NCI-H1436 treated with DMSO at 0.1 percent for 48 hours (cell line): ENCODE measurements around the gene MTMR12.

Experiments used
- DNase-seq: peaks from one replicate; lab custom pipeline; 2025; lab: John Stamatoyannopoulos, UW

Gene MTMR12

DNA sequence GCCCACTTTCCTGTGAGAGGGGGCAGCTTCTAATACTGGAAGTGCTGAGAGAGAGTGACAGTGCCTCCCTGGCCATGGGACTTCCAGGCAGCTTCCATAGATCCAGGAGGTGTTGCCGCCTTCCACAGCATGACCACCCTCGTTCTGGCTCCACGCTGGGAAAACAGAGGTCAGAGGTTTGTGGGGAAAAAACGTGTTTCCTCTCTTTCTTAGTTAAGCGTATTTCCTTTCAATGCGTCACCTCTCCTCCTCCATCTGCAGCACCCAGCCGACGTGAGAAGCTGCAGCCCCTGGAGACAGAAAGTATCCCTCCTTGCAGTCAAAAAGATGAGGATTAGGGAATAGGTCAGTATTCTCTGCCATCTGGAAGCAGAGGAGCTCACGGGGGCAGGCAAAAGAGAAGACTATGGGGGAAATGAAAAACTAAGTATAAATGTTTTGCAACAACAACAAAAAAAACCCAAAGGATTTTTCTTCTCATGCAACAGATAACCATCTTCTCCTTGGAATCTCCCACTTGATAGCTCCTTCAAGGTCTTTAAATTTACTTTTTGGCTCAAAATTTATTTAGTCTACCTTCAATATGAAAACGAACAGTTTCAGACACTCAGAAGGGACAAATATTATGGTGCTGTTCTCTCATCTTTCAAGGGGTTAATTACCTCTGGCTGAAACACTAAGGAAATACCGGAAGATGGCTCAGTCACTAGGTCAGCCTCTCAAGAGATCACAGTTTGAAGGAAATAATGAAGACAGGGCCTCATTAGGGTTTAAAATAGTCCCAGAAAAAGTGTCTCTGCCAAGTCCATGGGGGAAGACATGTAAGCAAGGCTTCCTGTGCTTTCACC lies 38.0 kb downstream of the MTMR12 start:
- no peak for DNase-seq

DNA sequence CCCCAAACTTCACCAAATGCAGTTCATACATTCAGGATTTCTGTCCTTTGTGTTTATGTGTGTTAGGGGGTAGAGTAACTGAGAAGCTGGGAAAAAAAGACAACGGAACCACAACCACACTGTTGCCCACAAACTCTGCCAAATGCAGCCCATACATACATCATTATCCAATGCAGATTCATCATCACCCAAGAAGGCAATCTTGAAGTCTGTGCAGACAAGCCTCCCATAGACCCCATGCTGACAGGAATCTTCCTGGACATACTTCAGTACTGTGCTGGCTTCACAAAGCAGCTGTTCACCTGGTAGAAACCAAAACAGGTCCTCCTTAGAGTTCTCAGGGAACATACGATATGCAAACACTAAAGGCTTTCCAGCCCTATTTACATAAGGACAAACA lies 38.9 kb downstream of the MTMR12 start:
- no peak for DNase-seq

DNA sequence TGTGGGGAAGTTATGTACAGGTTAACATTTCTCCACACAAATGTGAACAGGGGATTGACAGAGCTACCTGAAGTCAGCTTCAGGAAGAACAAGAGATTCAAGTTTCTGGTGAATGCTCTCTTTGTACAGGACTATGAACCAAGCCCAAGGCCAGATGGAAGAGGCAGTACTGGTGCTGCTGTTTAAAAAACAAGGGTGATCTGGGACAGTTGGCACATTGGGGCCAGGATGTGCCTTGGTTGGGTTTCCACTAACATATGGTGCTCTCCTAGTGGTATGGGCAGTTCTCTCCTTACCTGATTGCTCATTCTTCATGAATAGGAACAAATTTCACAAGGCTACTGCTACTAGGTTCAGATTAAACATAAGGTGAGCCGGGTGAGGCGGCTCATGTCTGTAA lies 40.0 kb downstream of the MTMR12 start:
- DNase-seq, result no peak

DNA sequence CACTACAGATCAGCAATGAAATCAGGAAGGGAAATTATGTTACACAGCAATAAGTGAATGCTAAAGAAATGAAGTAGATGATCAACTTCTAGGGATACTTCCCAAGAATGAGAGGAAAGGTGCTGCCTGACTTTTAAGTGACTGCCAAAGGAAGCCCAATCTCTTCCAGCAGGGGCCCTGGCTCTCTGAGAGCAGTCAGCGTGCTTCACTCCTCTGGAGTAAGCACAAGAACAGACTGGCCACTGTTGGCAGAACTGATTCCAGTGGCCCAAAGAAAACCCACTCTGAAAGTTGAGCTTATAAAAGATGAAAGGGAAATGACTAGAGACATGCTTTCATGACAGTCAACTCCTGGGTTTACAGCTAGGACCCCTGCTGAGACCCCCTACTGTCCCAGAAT lies 41.8 kb downstream of the MTMR12 start:
- no peak for DNase-seq

DNA sequence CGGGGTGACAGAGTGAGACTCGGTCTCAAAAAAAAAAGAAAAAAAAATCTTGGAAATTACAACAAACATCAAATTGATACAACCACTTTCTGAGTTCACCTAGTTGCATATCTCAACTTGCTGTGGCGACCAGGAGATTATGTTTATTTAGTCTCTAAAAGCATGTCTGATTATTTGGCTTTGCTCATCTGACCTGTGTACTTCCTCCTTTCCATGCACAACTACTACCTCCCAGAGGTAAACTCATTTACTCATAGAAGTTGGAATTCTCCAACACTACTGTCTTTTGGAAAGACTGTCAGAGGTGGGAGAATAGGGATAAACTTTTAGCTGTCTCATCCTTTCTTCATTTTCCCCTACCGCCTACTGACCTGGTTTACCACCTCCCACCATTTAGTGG lies 42.6 kb downstream of the MTMR12 start:
- DNase-seq, result no peak

DNA sequence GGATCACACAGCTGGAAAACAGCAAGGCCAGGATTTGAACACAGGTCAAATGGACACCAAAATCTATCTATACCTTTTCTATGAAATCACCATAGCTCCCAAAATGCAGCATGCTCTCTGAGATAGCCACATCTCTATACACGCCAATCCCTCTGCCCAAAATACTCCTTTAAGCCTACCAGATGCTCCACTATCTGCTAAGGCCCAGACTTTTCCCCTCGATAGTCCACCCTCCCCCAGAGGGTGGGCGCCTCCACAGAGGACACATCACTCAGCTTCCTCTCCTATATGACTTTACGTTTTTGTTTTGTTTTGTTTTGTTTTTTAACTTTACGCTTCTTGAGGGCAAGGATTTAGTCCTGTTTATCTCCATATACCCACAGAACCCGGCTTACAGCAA lies 46.8 kb downstream of the MTMR12 start:
- no peak for DNase-seq

DNA sequence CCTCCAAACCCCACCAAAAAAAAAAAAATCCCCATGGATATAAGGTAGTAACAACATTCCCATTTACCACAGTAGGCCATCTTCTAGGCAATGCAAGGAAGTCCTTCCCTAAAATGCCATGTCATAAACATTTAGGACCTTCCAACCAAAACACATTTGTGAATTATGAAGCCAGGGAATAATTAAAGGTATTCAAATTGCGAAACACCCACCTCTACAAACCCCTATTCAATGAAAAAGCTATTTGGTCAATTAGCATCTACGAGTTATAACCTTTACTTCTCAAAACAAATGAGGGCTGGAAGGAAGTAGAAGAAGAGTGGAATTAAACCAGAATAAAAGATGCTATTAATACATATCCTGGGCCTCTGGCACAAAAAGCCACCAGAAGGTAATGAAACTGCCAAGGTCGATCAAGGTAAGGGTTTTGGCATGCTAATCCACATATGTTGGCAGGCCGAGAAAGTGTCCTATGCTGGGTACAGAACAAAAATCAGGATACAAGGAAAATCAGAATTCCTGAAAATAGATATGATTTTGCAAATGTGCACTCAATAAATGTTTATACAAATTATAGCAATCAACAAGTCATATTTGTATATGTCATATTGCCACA lies 47.7 kb downstream of the MTMR12 start:
- no peak for DNase-seq

DNA sequence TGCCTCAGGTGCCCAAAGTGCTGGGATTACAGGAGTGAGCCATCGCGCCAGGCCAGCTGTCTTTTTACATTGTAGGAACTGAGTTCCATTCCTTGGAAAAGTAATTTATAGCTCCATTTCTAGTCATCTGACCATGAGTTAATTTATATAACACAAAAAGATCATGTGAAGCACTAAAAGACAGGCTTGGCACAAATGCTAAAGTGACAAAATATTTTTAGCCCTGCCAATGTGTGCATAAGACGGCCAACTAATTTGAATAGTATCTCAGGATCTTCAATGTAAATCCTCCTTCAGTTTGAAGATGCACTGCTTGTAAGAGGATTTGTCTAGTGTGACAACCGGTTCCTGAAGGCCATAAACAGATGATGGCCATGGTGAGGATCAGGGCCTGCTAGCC lies 49.1 kb downstream of the MTMR12 start:
- no peak for DNase-seq

DNA sequence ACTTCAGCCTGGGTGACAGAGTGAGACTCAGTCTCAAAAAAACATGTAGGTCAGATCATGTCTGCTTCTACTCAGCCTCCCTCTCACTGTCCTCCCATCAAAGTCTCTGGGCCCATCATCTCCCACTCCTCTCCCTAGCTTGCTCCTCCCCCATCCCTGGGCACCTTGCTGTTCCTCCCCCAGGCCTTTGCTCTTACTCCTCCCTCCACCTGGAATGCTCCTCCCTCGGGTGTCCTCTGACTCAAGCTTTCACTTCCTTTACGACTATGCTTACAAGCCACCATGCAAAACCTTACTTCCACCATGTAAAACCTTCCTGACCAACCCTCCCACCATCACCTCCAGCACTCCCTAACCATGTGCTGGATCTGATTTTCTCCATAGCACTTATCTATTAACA lies 51.5 kb downstream of the MTMR12 start:
- no peak for DNase-seq

DNA sequence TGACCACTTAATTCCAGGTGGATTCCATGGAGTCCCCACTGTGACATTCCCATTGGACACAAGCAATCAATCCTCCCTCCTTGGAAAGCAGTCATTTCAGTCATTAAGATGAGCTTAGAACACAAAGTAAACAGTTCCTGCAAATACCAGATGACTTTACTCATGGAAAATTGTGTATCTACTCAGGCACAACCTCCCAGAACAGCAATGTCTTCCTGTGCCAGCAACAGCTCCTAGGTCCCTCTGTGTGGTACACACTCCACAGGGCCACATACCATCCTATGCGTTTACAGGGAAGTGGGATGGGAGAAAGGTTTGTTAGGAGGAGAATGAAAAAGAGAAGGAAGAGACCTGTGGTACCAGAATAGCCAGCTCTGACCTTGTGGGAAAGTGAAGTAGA lies 53.7 kb downstream of the MTMR12 start:
- no peak for DNase-seq

DNA sequence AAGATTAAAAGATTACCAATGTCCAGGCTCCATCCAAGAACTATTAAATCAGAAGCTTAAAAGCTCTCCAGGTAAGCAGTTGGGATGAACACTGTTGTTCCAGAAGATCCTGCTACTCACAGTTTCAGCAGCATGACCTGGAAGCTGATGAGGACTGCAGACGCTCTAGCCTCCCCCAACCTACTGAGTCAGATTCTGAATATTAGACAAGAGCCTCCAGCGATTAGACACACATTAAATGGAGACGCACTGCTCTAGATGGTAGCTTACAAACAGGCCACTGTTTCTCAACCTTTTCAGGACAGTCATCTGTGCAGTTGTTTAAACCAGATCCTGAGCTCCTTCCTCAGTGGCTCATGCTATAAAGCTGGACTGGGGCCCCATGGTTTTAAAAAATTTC lies 54.3 kb downstream of the MTMR12 start:
- no peak for DNase-seq

DNA sequence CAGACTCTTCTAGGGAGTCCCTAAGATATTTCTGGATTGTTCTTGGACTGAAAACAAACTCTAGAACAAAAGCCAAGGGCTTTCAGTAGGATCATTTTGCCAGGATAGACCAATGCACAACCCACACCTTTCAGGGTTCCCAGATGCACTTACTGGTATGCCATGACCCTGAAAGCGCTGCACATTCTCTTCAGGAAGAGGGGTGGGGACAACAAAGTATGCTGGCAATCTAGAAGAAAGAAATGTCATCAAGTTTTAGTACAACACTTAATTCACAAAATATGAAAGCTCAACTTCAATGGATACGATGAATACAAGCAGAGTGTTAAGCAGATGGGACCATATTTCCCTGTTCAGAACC lies 57.2 kb downstream of the MTMR12 start:
- no peak for DNase-seq

DNA sequence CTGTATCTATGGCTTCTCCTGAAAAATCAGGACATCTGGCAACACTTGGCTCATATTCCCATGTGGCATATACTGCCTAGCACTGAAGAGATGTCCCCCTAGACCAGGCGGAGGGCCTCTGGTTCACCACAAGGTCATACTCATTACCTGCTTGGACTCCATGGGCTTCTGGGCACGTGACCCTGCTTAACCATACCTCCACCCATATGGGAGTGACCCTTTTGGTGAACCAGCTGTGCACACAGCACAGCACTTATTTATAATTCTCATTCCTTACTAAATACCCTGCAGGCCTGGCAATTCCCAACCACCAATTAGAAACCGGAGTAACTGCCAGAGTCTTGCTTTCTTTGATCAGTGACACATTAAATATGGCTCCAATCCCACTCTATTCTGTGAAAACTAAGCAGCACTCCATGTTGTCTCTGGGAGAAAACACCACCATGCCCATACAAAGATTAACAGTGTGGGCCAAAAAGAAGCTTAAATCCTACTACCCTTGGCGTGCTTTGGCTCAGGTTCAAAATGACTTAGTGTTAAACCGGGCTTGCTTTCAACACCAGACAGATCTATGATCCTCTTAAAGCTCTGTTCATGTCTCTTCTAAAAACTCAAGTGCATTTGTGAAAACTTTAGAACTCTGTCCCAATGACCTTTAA lies 57.7 kb downstream of the MTMR12 start:
- DNase-seq, result no peak

DNA sequence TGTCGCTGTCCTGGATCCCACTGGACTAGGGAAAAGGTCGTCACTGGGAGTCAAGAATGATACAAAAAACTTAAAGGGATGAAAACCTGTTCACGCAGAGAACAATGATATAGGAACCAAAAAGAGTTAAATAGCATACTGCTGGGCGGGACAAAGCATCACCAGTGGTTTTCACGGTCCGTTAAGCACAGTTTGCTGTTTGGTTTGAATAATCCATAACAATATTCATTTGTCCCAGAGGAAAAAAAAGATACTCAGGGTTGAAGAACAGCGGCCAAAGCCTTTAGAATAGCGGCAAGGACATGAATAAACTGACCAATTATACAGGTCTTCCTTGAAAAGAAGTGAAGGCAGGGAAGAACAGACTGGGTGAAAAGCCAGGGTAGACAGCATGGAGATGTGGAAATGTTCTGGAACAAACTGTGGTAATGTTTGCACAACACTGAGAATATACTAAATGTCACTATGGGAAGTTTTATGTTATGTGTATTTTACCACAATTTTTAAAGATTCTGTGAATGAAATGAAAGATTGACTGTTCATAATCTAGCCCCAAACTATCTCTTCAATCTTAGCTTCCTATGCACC lies 60.8 kb downstream of the MTMR12 start:
- no peak for DNase-seq

DNA sequence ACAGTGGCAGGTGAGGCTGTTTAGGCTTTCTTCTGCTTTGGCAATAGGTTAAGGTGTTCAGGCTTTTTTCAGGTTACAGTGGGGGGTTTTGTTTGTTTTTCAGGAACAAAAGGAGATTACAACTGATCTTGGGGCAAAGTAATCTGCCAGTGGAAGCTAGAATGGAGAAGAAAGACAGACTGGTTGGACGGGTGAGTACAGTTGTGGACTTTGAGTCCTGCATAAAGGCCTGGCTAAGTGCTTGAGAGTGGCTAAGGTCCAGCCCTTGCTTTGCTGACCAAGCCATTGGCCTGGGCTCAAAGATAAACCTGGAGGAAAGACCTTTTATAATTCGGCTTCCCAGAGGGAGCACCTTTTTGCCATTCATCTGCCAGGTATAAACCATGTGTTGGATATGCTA lies 63.1 kb downstream of the MTMR12 start:
- no peak for DNase-seq

DNA sequence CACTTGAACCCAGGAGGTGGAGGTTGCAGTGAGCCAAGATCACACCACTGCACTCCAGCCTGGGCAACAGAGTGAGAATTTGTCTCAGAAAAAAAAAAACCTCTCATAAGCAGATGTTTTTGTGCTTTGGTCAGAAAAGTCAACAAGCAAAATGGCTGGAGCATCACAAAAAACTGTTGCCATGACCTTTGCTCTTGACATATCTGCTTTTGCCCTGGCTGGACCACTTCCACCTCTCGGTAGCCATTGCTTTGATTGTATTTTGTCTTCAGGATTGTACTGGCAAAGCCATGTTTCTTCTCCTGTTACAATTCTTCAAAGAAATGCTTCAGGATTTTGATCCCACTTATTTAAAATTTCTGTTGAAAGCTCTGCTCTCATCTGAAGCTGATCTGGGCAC lies 67.0 kb downstream of the MTMR12 start:
- DNase-seq, result no peak

DNA sequence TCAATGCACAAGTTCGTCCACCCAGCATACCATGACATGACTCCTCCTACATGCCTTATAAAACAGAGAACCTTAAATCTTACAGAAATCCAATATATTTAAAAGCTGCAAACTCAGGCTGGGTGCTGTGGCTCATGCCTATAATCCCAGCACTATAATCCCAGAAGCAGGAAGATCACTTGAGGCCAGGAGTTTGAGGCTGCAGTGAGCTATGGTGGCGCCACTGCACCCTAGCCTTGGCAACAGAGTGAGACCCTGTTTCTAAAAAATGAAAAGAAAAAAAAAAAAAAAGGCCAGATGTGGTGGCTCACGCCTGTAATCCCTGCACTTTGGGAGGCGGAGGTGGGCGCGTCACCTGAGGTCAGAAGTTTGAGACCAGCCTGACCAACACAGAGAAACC lies 68.7 kb downstream of the MTMR12 start:
- DNase-seq, result no peak

DNA sequence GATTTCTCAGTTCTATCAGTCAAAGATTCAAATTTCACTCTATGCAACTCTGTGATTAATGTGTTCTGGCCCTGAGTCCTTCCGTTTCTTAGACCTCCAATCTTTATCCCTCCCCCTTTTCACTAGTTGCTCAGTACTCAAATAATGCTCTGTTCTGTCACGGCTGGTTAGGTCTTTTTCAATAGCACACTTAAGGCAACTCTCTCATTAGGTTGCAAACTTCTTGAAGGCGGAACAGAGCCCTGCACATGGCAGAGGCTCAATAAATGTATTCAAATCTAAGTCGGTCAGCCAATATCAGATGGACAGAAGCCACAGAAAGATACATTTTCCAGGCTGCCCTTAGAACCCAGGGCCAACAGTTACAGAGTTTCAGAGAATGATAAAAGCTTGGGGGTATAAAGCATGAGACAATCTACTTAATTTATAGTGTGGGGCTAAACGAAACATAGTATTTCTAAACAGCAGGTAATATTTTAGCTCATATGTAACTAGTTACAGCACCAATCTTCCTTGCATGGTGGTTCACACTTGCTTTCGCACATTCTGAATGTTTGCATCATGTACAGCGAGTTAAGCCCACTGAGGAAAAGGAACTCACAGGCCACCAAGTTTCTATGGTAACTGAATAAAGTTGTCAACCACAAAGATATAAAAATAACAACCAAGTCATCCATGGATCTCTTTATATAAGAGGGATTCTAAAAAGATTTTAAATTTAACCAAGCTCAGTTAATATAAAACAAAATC lies 71.5 kb downstream of the MTMR12 start:
- no peak for DNase-seq

DNA sequence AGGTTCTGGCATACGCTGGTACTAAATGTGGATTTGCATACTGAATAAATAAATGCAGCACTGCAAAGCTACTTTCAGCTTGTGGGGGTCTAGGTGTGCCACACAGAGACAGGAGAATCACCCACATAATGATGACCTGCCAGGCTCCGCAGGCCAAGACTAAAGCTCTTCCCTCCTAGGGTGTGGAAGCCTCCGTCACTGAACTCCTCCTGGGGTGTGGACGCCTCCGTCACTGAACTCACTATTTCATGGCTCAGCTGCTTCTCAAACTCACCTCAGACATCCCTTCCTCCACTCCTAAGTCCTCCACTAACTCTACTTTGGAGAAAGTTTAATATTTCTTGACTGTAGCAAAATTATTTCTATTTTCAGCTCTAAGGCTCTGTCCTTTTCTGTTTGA lies 73.4 kb downstream of the MTMR12 start:
- no peak for DNase-seq

DNA sequence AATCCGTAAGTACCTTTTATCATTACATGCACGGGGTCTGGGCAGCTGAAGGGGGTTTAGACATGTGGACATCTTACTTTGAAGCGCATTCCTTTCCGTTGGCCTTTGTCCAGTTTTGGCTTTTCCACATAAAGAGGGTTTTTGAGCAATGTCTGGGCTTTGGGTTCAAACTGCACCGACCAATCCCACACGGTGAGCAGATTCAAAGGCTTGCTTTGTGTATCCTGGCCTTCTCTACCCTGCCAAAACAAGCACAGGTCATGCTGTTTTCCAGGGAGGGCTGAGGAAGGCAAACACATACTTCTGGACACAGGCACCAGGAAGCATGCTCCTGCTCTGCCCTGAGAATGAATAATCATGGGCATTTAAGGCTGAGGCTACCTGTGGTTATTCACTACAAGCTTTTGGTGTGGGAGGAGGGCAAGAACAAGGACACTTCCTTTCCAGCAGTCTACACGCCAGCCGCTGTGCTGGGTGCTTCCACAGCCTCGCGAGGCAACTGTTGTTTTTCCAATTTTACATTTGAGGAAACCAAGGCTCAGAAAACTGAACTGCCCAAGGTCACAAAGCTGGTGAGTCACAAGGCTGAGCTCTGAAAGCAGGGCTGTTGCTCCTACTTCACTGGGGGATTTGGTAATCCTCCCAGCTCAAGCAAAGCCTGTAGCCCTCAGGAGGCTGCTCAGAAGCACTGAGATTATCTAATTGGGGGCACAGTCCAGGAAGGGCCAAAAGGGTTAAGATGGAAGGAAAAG lies 78.9 kb downstream of the MTMR12 start:
- DNase-seq, result no peak

DNA sequence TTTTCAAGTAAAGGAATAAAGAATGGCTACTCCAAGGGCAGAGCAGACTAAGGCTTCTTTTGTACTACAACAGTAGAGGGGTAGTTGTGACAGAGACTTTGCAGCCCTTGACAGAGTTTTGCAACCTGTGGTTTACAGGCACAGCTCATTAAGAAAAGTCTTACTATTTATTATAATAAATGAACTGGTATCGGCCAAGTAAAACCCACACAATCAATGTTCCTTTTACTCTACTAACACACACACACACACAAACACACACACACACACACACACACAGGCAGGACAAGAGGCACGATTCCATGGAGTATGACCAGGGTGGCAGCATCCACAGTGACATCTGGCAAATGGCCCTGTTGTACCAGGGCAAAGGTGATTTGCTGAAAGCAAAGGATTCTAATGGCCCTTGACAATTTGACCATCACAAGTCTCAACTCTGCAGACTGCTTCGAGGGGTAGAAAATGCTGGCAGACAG lies 79.5 kb downstream of the MTMR12 start:
- DNase-seq, result no peak
